GM12878 (cell line): ENCODE results near the gene THSD4. TPM values are rescaled to one million over a fixed set of nuclear protein-coding genes. Genes with fewer than 3 reads are reported as not detected.

ENCODE experiments used
- ATAC-seq: fragments of 200-7000 bp; cut with Tn5 transposase; 3 replicates; pipeline ENCODE4 v1.9.1; 2020; ENCODE audit warnings: mild to moderate bottlenecking, moderate library complexity
- BruUV-seq: library from RNA; stranded (reverse); fragments of 400-500 nt; replicated peaks from 2 replicates; lab custom pipeline; 2021; lab: Mats Ljungman, UMichigan
- CTCF ChIA-PET: fragments of 300-600 bp; sonication (Branson Sonifier 250); formaldehyde crosslinking; extraction: SDS; loops from one replicate; lab custom pipeline; 2021; ENCODE audit warnings: inconsistent platforms; lab: Yijun Ruan, JAX
- POLR2A ChIA-PET: fragments of 350-600 bp; formaldehyde crosslinking; extraction: SDS; loops from one replicate; lab custom pipeline; 2021; ENCODE audit warnings: inconsistent platforms; lab: Charles Lee
- RAD21 ChIA-PET: fragments of 300-600 bp; sonication (Branson Sonifier 250); formaldehyde crosslinking; loops from one replicate; lab custom pipeline; 2023; ENCODE audit warnings: antibody characterized with exemption; ENCODE audit not compliant: unreplicated experiment; lab: Charles Lee
- SMC1A ChIA-PET: fragments of 300-600 bp; sonication (Branson Sonifier 250); formaldehyde crosslinking; loops from one replicate; lab custom pipeline; 2023; ENCODE audit not compliant: unreplicated experiment, uncharacterized antibody; lab: Charles Lee
- DNase-seq: peaks from one replicate; pipeline ENCODE4 v3.0.0-alpha.2; 2011; ENCODE audit warnings: low read depth, low spot score
- FAIRE-seq: peaks from 3 replicates; lab custom pipeline; 2011; peaks lifted over from hg19 to GRCh38; lab: Jason Lieb, UNC
- H2AFZ ChIP-seq: 2 replicates; pipeline ENCODE4 v1.6.0; 2011; ENCODE audit warnings: low read depth, low read length, control low read depth; ENCODE audit not compliant: control insufficient read depth
- H3K27ac ChIP-seq: 2 replicates; pipeline ENCODE4 v1.5.1; 2011; ENCODE audit warnings: control low read depth; ENCODE audit not compliant: control insufficient read depth, insufficient read depth
- H3K27me3 ChIP-seq, 2 experiments: replicated peaks in 1 of 2; 2 replicates each; pipeline versions ENCODE4 v1.6.0 to v1.6.1; 2011; ENCODE audit warnings: low read length in 1 of 2; ENCODE audit not compliant: control insufficient read depth in 2 of 2, insufficient read depth in 2 of 2
- H3K36me3 ChIP-seq, 2 experiments: 2 replicates each; pipeline ENCODE4 v1.5.1; 2011; ENCODE audit warnings: low read length in 1 of 2; ENCODE audit not compliant: control insufficient read depth in 2 of 2, insufficient read depth in 2 of 2
- H3K4me1 ChIP-seq: 2 replicates; pipeline ENCODE4 v1.6.1; 2011; ENCODE audit warnings: mild to moderate bottlenecking, low read length, moderate library complexity, mixed read lengths; ENCODE audit not compliant: control insufficient read depth, insufficient read depth
- H3K4me2 ChIP-seq: 2 replicates; pipeline ENCODE4 v1.6.0; 2011; ENCODE audit warnings: control low read depth; ENCODE audit not compliant: control insufficient read depth, insufficient read depth
- H3K4me3 ChIP-seq: fragments of 200-600 bp; sonication (generic); 2 replicates; pipeline ENCODE4 v1.5.1; 2016
- H3K79me2 ChIP-seq: 2 replicates; pipeline ENCODE4 v1.6.0; 2011; ENCODE audit warnings: low read length; ENCODE audit not compliant: control insufficient read depth, insufficient read depth
- H3K9ac ChIP-seq: 2 replicates; pipeline ENCODE4 v1.8.0; 2011; ENCODE audit warnings: low read length, control low read depth, mixed read lengths; ENCODE audit not compliant: control insufficient read depth, insufficient read depth
- H3K9me3 ChIP-seq: replicated peaks from 3 replicates; pipeline ENCODE4 v1.5.1; 2011; ENCODE audit warnings: mild to moderate bottlenecking, low read length; ENCODE audit not compliant: control insufficient read depth, insufficient read depth
- H4K20me1 ChIP-seq: 2 replicates; pipeline ENCODE4 v1.6.0; 2011; ENCODE audit not compliant: control insufficient read depth, insufficient read depth
- FOXM1 ChIP-seq: IDR thresholded peaks from 2 replicates; pipeline ENCODE4 v1.6.1; 2012; ENCODE audit warnings: low read depth, mild to moderate bottlenecking, inconsistent platforms, low read length, moderate library complexity
- MEF2A ChIP-seq: IDR thresholded peaks from 2 replicates; pipeline ENCODE4 v1.6.1; 2011; ENCODE audit warnings: low read depth, mild to moderate bottlenecking, low read length, moderate library complexity; ENCODE audit not compliant: insufficient read depth
- REST ChIP-seq: IDR thresholded peaks from 2 replicates; pipeline ENCODE4 v1.6.1; 2012; ENCODE audit warnings: mild to moderate bottlenecking, low read depth, low read length
- SP1 ChIP-seq: IDR thresholded peaks from one replicate; pipeline ENCODE4 v1.6.1; 2011; ENCODE audit warnings: low read depth, low read length
- SPI1 ChIP-seq: IDR thresholded peaks from 2 replicates; pipeline ENCODE4 v1.6.1; 2011; ENCODE audit warnings: low read depth, mild to moderate bottlenecking, low read length, moderate library complexity, borderline replicate concordance; ENCODE audit not compliant: insufficient read depth
- TAF1 ChIP-seq: IDR thresholded peaks from 2 replicates; pipeline ENCODE4 v1.6.1; 2011; ENCODE audit warnings: mild to moderate bottlenecking, low read depth, low read length, borderline replicate concordance
- ZBTB11 ChIP-seq: fragments of 450-650 bp; formaldehyde crosslinking; IDR thresholded peaks from 2 replicates; pipeline ENCODE4 v1.5.0; 2022; ENCODE audit warnings: mild to moderate bottlenecking, missing genetic modification characterization
- ZNF592 ChIP-seq: fragments of 450-650 bp; IDR thresholded peaks from 2 replicates; pipeline ENCODE4 v1.6.1; 2017; ENCODE audit warnings: mild to moderate bottlenecking, moderate library complexity
- WGBS: methylation state at CpG from one replicate; pipeline ENCODE4 v1.1.6; 2016; ENCODE audit warnings: low lambda C conversion rate; ENCODE audit not compliant: insufficient replicate concordance, insufficient coverage; ENCODE audit errors: missing lambda C conversion rate; 5-methylcytosine and 5-hydroxymethylcytosine counted together
- in situ Hi-C: fragments of 300-500 bp; cut with MboI; formaldehyde crosslinking; loops from 9 replicates; pipeline ENCODE4 v1.14.3; 2018; ENCODE audit warnings: mixed read lengths
- intact Hi-C: fragments of 100-400 bp; cut with micrococcal nuclease; formaldehyde crosslinking; loops from one replicate; pipeline ENCODE4 v1.14.2; 2022; ENCODE audit not compliant: unreplicated experiment
- polyA plus RNA-seq, 11 experiments: library from polyadenylated mRNA; depleted of rRNA in 4 of 11; unstranded in 6 of 11; stranded (reverse) in 5 of 11; fragments of >200 nt; fragmentation: Nextera tagmentation in 4 of 11; fragmentation: Illumina TruSeq in 1 of 11; extraction: Ambion mirVana in 4 of 11; extraction: Trizol in 1 of 11; gene quantifications; 1 replicate in 1 of 11; 2 replicates in 10 of 11; pipeline versions ENCODE4 v1.2.1 to v1.2.3, GENCODE V29; 2011 to 2016; ENCODE audit warnings: inconsistent platforms in 2 of 11, missing spikeins in 2 of 11, low read depth in 1 of 11
- total RNA-seq, 4 experiments: library from RNA; depleted of rRNA in 3 of 4; stranded (reverse); fragments of >200 nt in 3 of 4; fragmentation: Illumina TruSeq in 1 of 4; extraction: Trizol in 1 of 4; gene quantifications; 2 replicates each; pipeline versions ENCODE4 v1.2.1 to v1.2.3, GENCODE V29; 2013 to 2021

Gene THSD4
- total and polyA plus RNA-seq, 10 of the 15 experiments (the other 5 are each of a cell fraction or from before 2014, with no cell fraction given), result 0.04 to 0.13 (median 0.05) TPM; not detected in 7

GRCh38 chr15:71473751-71474150 is 358.5 kb downstream of the THSD4 start (continued):
- no peak for TF ChIP-seq ZBTB11 (CRISPR knock-in tag)
- TF ChIP-seq TAF1, result no peak
- TF ChIP-seq MEF2A, result no peak
- no peak for TF ChIP-seq SPI1

- intact Hi-C loops, result no loop called here
- ChIA-PET POLR2A (no interaction called here), SMC1A (no interaction called here), CTCF (interaction anchor here (1.5 kb wide), 1 partner anchor 55 kb away, joined by 3 read pairs; no protein-coding TSS in a partner anchor), RAD21 (no interaction called here)
- H4K20me1 ChIP-seq, result no peaks in the 10 kb centered on the region
- peaks cover 21% of the 10 kb centered on the region for H3K4me1 ChIP-seq
- DNase-seq (peak; percentile 26), ATAC-seq (no peak), FAIRE-seq (no peak)
- no peaks in the 10 kb centered on the region for H3K79me2 ChIP-seq
- WGBS, result 10% methylated on average over 8 of the region's 8 CpGs
- no peak overlapping the region for H3K9ac ChIP-seq
- no TSS peak for BruUV-seq
- H3K27me3 ChIP-seq, result peaks cover 0 to 1% of the 10 kb centered on the region in 2 experiments; a peak in 1 of 4 replicates
- H2AFZ ChIP-seq, result peak overlapping the region; percentile 15; the same call in 1 of the 2 replicates
- H3K36me3 ChIP-seq, result no peaks in the 10 kb centered on the region
- no peaks in the 10 kb centered on the region for H3K9me3 ChIP-seq
- no peak overlapping the region; the same call in 1 of the 2 replicates for H3K4me3 ChIP-seq
- peak overlapping the region; percentile 57 for H3K4me2 ChIP-seq
- in situ Hi-C loops, result no loop called here
- no peak overlapping the region for H3K27ac ChIP-seq
- TF ChIP-seq SP1 (no peak), REST (no peak), ZNF592 (no peak), FOXM1 (no peak)
Observed at GRCh38 chr15:71476823-71477222, 361.6 kb downstream of the THSD4 start.
